AG09309 (cell line): ENCODE measurements around the gene POC1A.

ENCODE experiments used
- DNase-seq: peaks from one replicate; pipeline ENCODE4 v3.0.0-alpha.2; 2010; ENCODE audit warnings: low read depth
- H3K4me3 ChIP-seq: 2 replicates; pipeline ENCODE4 v1.5.1; 2011; ENCODE audit warnings: mild to moderate bottlenecking, low read depth, low read length, moderate library complexity; ENCODE audit not compliant: control insufficient read depth
- CTCF ChIP-seq: IDR thresholded peaks from 2 replicates; pipeline ENCODE4 v1.5.1; 2011; ENCODE audit warnings: mild to moderate bottlenecking, low read depth, low read length, inconsistent platforms; ENCODE audit not compliant: insufficient read depth, control insufficient read depth; ENCODE audit errors: missing control alignments

Gene POC1A

GRCh38 chr3:52197842-52198625, 43.8 kb upstream of the POC1A start, which contains the start of gene ALAS1:
Gene ALAS1 (plus strand): TSS chr3:52198160. CDS start chr3:52199242, 1,082 bp downstream.
- no peak for DNase-seq
- H3K4me3 ChIP-seq, result peak within 1 kb of the TSS; percentile 81
- no peak for TF ChIP-seq CTCF

GRCh38 chr3:52197499-52197841, 43.2 kb upstream of the POC1A start:
- H3K4me3 ChIP-seq, result peak overlapping the region; percentile 81
- no peak for TF ChIP-seq CTCF
- no peak for DNase-seq

GRCh38 chr3:52196977-52197376, 42.8 kb upstream of the POC1A start:
- TF ChIP-seq CTCF, result no peak
- no peak for DNase-seq
- H3K4me3 ChIP-seq, result no peak overlapping the region

GRCh38 chr3:52195823-52196331, 41.7 kb upstream of the POC1A start:
- TF ChIP-seq CTCF, result no peak
- DNase-seq, result peak; percentile 62
- no peak overlapping the region for H3K4me3 ChIP-seq

GRCh38 chr3:52195291-52195597, 41.0 kb upstream of the POC1A start:
- no peak for DNase-seq
- H3K4me3 ChIP-seq, result no peak overlapping the region
- no peak for TF ChIP-seq CTCF

- no peak for TF ChIP-seq CTCF
- DNase-seq, result no peak
- H3K4me3 ChIP-seq, result no peak overlapping the region
Observed at GRCh38 chr3:52194485-52195290, 40.5 kb upstream of the POC1A start.
